Activated CD8-positive, alpha-beta memory T cell treated with anti-CD3 and anti-CD28 coated beads, Interleukin-2, amount 50 U/mL, for 4 hours (primary cell): ENCODE results near the gene MYO7A.

Experiments
- DNase-seq: peaks from one replicate; pipeline ENCODE4 v3.0.0-alpha.2; 2020

The MYO7A gene

GRCh38 chr11:77147668-77148321 lies 19.7 kb downstream of the MYO7A start:
- DNase-seq, result peak; percentile 51

GRCh38 chr11:77148963-77149715 lies 21.1 kb downstream of the MYO7A start:
- no peak for DNase-seq

DNA sequence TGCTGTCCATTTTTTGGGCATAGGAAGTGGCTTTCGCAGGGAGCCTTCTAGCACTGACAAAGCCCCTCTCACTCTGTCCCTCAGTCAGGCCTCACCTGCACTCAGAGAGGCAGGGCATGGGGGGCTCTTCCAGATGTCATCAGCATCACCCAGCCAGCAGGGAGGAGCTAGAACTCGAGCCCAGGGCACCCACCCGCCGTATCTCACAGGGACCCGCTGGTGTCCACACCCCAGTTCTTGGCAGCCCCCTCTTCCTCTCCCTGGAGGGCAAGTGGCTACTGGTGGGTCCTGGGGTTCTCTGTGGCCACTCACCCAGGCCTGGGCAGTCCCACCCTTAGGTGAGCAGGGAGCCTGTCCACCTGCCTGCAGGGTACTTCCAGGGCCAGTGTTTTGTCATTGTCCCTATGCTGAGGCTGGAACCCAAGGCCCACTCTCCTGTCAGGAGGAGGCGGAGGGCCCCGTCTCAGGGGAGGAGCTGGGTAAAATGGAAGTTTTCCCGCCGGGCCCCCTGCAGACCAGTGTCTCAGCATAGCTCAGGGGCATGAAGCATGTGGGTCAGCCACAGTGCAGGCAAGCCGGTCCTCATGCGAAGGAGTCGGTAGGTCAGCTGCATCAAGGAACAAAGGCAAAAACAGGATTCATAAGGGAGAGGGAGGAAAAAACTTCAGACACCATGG lies 21.8 kb downstream of the MYO7A start:
- no peak for DNase-seq

DNA sequence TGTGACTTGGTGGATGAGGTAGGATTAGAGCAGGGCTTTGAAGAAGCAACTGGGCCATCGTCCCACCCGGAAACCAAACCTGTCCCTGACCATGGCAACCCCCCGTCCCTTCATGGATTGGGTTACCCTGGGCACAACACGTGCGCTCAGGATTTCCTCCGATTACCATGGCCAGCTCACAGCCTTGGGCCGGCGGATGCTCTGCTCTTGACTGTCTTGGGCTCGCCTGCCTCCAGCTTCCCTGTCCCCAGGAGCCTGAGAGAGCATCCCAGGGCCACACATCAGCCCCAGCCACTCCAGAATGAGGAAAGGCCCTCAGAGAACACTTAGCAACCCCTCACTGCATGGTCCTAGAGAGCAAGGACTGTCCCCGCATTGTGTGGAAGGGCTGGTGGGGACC lies 22.8 kb downstream of the MYO7A start:
- DNase-seq, result no peak

- peak; percentile 40 for DNase-seq
These were observed 23.9 kb downstream of the MYO7A start for GRCh38 chr11:77151804-77152509.

GRCh38 chr11:77152846-77153245 lies 24.8 kb downstream of the MYO7A start:
- no peak for DNase-seq

GRCh38 chr11:77153276-77154185 lies 25.5 kb downstream of the MYO7A start:
- DNase-seq, result no peak

GRCh38 chr11:77154381-77155081 lies 26.5 kb downstream of the MYO7A start:
- DNase-seq, result no peak

DNA sequence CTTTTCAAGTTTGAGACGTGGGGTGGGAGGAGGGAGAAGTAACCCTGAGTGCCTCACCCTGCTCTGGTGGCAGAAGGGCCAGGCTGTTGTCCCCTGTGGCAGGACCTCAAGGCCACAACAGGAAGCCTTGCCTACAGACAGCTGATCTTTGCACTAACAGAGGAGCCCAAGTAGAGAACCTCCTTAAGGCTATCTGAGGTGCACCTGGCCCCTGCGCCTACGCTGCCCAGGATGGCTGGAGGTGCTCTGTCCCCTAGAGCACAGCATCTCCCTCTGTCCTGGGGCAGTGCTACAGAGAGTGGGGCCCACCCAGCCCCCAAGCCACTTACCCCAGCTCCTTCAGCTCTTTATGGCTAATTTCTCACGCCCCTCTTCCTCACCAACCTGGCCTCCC lies 27.0 kb downstream of the MYO7A start:
- DNase-seq, result no peak

- no peak for DNase-seq
These were observed 27.6 kb downstream of the MYO7A start for GRCh38 chr11:77155556-77156130.

DNA sequence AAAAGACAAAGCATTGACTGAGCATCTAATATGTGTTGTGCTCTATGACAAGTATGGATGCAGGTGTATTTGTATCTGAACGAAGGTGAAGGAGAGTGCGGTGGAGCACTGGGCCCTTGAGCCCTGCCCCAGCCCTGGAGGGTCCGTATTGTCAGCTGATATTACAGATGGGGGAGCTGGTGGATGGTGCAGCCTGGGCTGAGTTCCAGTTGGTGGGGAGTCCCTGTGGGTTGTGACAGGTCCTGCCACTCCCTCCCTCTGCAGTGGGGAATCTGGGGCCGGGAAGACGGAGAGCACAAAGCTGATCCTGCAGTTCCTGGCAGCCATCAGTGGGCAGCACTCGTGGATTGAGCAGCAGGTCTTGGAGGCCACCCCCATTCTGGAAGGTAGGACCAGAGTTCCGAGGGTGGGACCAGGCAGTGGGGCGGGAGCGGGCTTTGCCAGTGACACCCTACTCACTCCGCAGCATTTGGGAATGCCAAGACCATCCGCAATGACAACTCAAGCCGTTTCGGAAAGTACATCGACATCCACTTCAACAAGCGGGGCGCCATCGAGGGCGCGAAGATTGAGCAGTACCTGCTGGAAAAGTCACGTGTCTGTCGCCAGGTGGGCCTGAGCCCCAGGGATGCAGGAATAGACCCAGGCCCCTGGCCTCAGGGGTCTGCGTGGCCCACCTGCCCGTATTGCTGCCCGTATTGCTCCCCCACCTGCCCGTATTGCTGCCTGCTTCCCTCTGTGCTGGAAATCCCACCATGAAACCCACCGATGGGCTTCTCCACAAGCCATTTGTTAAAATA lies 28.6 kb downstream of the MYO7A start:
- no peak for DNase-seq

DNA sequence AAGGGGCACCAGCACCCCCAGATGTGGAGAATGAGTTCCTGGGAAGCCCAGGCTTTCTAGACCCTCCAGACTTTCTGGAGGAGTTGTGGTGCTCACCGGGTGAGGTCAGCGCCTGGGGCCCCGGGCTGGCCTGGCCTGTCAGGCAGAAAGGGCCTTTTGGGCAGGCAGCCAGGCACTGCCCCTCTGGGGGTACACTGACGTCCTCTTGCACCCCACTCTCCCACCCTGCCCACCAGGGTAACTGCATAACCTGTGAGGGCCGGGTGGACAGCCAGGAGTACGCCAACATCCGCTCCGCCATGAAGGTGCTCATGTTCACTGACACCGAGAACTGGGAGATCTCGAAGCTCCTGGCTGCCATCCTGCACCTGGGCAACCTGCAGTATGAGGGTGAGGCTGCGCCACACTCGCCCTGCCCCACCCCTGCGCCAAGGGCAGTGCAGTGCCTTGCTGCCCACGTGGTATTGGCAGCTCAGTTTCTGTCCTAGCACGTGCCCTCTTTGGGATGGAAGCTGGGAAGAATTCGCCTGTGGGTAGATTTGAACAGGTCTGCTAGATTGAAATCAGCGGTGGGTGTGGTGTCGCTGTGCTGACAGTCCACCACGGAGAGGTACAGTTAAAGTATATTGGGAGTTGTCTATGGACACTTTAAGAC lies 30.1 kb downstream of the MYO7A start:
- no peak for DNase-seq

DNA sequence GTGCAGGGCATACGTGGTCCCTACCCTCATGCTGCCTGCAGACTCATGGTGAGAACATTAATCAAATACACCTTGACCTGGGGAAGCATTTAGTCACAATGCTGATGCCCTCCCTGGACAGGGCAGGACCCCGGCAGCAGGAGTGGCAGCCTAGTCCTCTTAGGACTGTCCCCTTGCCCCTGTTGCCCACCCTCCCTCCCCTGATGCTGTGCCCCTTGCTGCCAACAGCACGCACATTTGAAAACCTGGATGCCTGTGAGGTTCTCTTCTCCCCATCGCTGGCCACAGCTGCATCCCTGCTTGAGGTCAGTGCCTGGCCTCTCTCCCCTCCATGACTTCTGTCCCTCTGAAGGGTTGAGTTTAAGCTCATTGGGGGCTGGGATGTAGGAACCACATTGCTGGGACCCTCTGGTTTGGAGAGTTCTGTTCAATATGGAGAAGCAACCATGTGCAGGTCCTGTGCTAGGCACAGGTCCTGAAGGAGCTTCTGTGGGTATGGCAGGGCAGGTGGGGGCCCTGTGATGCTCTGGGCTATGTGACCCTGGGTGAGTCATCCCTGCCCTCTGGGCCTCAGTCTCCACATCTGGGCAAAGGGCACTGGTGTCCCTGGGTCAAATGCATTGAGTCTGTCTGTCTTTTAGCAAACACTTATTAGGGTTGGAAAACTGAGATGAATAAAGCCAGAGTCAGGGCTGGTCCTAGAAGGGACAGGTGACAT lies 31.3 kb downstream of the MYO7A start:
- no peak for DNase-seq

DNA sequence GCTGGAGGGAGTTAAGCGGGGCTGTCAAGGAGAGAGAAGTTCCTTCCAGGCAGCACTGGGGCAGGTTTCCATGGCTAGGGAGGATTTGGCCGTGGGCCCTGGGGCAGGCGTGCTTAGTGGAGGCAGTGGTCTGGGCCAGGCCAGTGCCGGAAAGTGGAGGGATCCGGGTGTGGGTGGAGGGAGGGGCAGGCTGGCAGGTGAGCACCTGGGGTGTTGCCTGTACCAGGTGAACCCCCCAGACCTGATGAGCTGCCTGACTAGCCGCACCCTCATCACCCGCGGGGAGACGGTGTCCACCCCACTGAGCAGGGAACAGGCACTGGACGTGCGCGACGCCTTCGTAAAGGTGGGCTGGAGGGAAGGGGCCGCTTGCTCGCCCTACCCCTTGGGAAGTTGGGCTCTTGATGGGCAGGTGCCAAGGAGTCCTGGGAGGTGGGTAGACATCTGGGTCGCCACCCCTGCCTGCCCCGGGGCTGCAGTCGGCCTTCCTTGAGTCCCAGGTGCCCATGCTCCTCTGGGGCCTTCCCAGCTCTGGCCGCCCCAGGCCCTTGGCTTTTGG lies 32.0 kb downstream of the MYO7A start:
- DNase-seq, result no peak

DNA sequence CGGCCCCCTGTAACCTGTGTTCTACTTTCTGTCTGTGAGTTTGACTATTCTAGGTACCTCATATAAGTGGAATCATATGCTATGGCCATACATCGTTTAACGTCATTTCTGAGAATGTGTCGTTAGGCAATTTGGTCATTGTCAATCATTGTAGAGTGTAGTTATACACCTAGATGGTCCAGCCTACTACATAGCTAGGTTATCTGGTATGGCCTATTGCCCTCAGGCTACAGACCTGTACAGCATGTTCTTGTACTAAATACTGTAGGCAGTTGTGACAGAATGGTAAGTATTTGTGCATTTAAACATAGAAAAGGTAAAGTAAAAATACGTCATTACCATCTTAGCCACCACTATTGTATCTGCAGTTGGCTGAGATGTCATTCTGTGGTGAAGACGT lies 35.2 kb downstream of the MYO7A start:
- no peak for DNase-seq

GRCh38 chr11:77165066-77165465 lies 37.0 kb downstream of the MYO7A start:
- no peak for DNase-seq

DNA sequence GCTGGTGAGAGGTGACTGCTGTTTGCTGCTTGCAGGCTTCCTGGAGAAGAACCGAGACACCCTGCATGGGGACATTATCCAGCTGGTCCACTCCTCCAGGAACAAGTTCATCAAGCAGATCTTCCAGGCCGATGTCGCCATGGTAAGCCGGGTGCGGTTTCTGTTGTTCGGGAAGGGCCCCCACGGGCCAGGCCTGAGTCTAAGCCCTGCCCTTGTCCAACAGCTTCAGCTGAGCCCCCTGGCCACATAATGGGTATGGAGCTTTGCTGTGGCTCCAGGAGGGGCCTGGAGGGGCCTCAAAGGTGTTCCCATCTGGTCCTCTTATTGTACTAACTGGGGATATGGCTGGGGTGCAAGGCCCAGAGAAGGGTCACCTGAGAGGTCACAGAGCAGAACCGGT lies 38.0 kb downstream of the MYO7A start:
- no peak for DNase-seq

DNA sequence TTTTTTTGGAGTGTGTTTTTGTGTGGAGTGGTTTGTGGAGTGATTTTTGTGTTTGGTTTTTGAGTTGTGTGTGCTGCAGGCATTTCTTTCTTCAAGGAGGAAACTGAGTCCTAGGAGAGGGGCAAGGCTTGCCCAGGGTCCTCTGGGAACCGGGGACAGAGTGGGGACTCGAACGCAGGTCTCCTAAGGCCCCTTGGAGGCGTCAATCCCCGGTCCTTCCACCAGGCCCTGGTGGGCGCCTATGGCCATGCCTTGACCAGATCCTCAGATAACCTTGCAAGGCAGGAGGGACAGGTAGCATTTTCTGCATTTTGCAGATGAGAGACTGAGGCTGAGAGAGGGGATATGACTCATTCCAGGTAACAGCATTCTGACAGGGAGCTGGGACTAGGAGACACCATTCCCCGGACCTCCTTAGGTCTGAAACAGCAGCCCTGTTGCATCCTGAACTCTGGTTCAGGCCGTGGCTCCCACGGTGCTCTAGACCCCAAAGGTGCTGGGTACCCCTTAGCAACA lies 39.1 kb downstream of the MYO7A start:
- DNase-seq, result no peak

GRCh38 chr11:77167791-77168190 lies 39.7 kb downstream of the MYO7A start:
- no peak for DNase-seq
